SKM-1 treated with dmso at 0.1 percent for 144 hours (cell line): ENCODE data around the gene MAP2K1.
A peak's percentile ranks its signal among the peaks of the same experiment; 100 is the strongest.
"Not testable (repeated sequence)": the region's sequence is repeated elsewhere in the genome, so short reads cannot be mapped to it uniquely, and the experiment has no call there.

Experiments used
- DNase-seq: peaks from one replicate; lab custom pipeline; 2025; ENCODE audit not compliant: unreplicated experiment; lab: John Stamatoyannopoulos, UW

MAP2K1 gene

DNA sequence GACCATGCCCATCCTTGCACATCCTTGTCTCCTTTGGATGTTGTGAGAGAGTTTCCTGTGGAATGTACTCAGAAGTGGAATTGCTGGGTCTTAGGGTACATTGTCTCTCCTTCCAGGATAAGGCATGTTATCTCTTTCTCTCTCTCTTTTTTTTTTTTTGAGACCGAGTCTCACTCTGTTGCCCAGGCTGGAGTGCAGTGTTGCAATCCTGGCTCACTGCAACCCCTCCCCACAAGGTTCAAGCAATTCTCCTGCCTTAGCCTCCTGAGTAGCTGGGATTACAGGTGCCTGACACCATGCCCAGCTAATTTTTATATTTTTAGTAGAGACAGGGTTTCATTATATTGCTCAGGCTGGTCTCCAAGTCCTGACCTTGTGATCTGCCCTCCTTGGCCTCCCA, 6.3 kb downstream of the MAP2K1 start:
- not testable (repeated sequence) for DNase-seq

DNA sequence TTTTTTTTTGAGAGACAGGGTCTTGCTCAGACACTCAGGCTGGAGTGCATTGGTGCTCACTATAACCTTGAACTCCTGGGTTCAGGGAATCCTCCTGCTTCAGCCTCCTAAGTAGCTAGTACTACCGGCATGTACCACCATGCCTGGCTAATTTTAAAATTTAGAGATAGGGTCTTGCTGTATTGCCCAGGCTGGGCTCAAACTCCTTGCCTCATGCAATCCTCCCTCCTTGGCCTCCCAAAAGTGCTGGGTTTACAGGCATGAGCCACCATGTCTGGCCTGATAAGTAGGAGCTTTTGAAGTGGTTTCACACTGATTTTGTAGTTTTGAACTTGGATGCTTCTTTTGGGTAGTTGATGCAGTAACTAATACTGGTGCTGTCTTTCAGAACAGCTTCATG, 7.8 kb downstream of the MAP2K1 start:
- DNase-seq: no peak

DNA sequence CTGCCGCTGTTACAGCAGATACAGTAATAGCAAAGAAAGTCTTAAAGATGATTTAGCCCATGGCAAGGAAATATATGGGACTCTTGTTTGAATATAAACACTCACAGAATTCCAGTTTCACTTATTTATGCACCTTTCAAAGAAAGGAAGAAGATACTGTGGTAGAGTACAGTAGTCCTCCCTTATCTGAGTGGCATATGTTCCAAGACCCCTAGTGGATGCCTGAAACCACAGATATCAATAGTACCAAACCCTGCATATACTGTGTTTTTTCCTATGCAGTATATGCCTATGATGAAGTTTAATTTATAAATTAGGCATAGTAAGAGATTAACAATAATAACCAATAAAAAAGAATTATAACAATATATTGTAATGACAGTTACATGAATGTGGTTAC, 8.2 kb downstream of the MAP2K1 start:
- no peak for DNase-seq

DNA sequence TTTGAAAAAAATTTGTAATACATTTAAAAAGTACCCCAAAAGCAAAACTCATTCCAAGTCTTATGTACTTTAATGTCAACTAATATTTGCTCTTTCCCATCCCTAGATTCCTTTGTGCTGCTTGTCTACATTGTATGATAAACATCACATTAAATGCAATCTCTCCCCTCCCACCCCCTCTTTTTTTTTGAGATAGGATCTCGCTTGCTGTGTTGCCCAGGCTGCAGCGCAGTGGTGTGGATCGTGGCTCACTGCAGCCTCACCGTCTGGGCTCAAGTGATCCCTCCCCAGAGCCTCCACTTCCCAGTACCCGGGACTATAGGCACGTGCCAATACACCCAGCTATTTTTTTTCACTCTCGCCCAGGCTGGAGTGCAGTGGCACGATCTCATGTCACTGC, 12.6 kb downstream of the MAP2K1 start:
- DNase-seq: no peak

DNA sequence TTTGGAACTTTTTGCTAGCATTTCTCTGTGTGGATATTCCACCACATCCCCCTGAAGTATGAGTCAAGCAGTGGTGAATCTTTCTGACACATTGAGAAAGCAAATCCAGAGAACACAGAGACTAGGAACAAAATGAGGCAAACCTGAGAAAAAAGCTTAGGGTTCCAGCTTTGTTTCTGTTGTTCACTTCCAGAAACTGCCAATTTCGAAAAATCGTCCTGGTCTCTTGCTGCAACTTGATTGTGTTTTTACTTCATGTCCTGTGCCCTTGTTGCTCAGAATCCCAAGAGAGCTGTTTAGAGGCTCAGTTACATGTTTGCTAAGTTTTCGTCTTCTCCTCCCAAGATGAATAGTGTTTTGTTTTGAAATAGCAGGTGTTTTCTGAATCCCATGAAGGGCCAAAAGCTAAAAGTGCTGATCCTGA, 13.7 kb downstream of the MAP2K1 start:
- DNase-seq: no peak

DNA sequence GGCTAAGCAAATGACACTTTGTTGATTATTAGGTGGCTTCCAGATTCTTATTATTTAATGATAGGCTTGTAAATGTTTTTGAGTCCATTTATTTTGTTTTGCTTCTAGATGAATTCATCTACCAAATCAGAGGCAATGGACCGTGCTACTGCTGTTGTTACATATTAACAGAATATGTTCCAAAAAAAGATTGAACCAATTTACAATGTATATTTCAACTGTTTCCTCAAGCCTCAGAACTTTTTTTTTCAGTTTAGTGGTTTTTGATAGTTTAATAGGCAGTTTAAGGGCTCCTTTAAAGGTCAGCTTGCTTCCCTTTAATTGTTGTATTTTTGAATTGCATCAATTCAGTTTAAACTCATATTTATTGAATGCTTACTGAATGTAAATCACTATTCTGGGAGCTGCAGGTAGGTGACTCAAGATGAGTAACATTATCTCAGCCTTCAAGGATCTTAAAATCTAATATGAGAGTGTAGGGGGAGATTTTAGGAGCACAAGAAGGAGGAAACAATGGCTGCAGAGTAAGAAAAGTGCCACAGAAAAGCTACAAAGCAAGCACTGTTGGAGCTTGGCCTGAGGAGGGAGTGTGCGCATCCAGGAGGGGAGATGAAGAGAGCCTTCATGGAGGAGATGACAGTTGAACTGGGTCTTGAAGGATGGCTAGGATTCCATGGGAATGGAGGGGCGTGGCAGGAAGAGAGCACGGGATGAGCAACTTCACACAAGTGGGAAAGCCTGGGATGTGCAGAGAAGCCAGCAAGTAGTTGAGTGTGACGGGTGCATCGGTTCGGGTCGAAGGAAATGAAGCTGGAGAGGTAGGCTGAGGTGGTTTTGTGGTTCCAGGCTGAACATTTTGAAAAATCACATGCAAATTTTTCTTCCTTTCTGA, 14.7 kb downstream of the MAP2K1 start:
- DNase-seq: no peak

DNA sequence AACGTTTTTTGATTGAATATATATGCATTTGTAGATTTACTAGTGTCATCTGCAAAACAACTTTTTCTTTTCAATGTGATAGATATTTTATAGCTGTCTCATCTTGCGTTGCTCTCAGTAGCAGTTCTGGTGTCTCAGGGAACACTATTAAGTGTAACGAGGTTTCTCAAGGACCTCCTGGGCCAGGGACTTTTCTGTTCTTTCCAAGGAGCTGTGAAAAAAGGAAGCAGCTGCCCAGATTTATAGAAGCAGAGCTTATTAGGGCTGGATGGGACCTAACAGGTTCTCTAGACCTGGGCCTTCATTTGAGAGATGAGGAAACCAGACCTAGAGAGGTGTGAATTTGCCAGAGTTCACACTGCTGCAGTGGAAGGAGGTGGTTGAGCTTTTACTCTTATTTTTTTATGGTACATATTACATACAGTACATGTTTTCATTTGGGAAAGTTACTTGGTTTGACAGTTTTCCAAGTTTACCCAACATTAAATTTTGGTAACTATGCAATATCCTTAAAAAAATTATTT, 16.1 kb downstream of the MAP2K1 start:
- DNase-seq: no peak

DNA sequence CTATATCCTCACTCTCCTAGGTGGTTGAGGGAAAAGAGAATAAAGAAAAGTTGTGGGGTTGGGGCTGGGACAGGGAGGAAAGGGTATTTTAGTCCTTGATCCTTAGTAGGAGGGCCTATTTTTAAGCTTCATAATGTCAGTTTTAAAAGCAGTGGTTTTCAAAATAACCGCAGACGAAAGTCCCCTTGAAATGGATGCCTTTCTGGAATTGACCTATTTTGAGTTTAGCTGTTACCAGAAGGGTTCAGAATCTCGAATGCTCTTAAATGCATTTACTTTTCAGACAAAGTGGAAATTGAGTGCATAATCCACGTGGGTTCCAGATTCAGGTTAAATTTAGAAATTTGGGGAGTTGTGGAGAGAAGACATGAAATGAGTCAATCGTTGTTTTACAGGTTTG, 16.6 kb downstream of the MAP2K1 start:
- no peak for DNase-seq

DNA sequence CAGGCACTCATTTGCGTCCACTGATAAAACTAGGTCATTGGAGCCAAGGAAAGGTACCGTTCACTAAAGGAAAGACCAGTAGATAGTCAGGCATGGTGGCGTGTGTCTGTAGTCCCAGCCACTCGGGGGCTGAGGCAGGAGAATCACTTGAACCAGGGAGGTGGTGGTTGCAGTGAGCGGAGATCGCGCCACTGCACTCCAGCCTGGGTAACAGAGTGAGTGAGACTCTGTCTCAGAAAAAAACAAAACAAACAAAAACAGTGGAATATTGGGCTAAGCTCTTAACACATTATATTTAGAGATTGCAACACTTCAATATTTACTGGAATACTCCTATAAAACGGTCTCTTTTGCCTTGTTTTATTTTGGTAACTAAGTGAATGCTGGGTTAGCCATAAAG, 17.4 kb downstream of the MAP2K1 start:
- no peak for DNase-seq

DNA sequence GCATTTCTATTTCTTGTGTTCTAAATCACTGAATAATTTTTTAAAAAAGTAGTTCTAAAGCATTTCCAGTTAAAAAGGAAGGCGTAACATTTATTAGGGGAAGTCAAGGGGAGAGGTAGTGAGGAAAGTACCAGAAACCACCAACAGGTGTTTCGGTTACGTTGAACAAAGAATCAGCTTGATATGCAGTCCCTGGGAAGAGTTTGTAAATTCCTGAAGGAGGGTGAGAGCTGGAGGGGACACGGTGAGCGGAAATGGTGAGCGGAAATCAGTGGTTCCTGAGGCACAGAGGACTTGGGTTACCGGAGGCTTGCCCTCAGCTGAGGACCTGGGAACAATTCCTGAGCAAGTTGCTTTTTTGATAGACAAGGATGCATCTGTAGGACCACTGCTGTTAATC, 17.8 kb downstream of the MAP2K1 start:
- DNase-seq: no peak

DNA sequence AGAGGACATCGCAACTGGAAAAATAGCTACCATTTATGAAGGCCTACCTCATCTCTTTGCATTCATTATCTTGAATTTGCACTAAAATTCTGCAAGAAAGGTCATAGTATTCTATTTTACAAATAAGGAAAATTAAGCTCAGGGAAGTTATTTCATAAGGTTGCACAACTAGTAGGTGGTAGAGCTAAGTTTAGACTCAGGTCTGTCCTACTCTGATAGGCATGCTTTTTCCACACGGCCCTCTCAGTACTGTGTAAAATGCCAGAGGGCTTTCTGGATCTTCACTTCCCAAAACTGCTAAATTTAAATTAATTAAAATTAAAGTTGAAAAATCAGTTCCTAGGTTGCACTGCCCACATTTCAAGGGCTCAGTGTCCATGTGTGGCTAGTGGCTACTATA, 18.3 kb downstream of the MAP2K1 start:
- no peak for DNase-seq

DNA sequence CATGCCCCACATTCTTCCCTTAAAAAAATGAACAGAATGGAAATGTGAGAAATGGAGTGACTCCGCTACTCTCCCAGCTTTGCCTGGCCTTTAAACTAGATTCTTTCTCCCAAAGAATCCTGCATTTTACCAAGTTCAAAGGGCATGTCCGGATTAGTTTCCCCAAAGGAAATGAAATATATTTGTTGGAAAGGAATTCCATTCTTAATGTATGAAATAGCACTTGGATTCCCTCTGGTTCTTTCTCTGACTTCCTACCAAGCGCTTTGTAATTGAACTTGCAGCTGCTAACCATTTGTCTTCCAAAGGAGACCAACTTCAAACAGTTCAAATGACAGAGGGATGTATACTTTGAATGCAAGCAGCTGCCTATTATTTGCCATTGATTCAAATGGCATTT, 18.9 kb downstream of the MAP2K1 start:
- no peak for DNase-seq

DNA sequence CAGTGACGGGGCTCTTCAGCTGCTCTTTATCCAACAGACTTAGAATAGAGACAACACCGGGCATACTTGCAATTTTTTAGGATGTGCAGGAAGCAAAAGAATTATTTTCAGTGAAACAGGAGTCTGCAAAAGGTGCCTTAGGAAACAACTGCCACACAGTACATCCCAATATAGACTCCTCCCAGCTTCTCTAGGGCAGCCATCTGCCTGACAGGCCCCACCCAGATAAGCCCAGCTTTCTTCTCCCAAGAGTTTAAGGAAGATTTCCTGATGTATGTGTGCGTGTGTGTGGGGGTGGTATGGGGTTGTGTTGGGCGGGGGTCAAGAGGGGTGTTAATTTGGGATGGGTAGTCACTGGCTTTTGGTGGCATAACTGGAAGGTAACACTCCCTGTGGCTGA, 21.5 kb downstream of the MAP2K1 start:
- no peak for DNase-seq

DNA sequence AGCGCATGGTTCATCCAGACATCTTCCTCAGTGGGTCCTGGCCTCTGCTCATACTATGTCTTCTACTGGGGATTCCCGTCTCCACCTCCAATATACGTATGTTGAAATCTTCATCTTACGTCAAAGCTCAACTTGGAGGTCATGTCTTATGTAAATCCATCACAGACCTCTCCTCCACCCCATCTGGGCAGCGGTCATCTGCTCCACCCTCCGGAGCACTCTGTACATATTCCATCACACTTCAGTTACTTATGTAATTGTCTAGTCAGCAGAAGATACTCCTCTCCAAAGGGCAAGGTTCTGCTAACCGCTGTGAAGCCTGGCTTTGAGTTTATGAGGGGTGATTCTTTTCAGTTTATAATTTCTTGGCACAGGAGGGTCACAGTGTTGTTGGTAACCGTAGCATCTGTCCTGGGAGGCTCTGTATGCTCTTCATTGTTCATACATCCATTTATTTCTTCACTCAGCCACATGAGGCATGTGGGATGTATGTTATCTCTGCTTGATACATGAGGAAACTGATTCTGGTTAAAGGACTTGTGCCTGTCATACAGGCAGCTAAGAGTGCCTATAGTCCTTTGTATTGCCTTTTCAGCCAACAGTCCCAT, 22.1 kb downstream of the MAP2K1 start:
- DNase-seq: no peak

DNA sequence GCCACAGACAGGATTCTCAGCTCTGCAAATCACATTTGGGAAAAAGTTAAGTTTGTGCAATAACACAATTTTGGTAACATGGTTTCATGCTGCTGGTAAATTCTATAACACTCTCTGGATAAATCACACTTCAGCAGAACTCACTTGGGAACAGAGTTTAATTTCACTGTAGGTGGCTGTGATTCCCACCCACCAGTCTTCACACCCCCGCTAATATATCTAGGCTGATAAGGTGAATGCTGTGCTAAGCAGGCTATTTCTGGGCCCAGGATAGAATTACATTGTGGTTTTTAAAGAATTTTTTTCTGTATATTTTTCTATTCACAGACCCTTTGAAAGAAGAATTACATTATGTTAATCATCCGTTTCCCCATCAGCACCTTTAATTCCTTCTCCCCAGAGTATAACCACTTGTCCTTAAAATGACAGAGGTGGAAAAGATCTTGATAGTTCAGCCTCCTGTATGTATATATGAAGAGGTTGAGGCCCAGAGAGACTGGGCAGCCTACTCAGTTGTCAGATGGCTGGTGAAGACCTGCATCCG, 22.9 kb downstream of the MAP2K1 start:
- DNase-seq: no peak

DNA sequence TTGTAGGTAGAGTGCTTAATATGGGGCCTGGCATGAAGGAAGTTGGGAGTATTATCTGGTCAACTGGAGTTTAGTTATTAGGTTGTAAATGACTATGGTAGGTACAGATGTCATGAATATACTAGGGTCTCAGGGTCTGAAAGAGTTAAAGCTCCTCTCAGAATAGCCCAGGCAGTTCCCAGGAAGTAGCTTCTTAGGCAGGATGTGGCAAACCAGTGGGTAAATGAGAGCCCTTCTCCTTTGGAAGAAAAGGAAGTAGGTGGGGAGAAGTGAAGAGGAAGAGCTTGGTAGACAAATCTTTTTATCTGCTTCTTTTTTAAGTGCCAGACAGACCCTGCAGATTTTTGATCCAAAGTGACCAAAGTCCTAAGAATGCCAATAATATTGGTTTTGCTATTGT, 24.5 kb downstream of the MAP2K1 start:
- DNase-seq: peak; percentile 78

DNA sequence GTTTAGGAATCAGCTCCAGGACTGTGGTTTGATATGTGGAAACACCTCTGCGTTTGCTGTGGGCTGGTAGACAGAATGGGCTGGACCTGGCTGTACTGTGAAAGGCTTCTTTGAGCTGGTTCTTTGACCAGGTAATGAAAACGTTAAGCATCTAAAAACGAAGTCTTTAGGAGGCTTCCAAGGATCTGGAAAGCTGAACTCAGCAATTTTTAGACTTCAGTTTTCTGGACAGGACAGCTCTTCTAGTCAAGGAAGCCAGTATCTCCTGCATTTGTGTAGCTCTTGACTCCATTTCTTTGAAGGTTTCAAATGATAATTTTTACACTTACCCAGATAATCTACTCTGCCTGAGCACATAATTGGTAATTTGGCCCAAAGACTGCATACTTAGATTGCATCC, 25.5 kb downstream of the MAP2K1 start:
- no peak for DNase-seq

DNA sequence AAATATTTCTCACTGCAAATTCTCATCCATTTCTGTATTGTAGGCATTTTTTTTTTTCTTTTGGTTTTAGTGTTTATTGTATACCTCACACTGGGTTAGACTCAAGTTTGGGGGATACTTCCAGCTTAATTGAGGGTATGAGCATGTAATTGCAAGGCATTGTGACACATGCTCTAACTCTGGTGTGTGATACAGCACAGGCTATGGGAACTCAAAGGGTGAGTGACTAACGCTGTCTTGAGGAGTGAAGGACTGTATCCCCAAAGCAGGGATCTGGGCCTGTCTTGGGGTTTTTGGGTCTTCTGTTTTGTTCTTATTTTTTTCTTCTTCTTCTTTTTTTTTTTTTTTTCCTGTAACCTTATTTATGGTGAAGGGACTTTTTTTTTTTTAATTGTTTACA, 26.9 kb downstream of the MAP2K1 start:
- DNase-seq: no peak

DNA sequence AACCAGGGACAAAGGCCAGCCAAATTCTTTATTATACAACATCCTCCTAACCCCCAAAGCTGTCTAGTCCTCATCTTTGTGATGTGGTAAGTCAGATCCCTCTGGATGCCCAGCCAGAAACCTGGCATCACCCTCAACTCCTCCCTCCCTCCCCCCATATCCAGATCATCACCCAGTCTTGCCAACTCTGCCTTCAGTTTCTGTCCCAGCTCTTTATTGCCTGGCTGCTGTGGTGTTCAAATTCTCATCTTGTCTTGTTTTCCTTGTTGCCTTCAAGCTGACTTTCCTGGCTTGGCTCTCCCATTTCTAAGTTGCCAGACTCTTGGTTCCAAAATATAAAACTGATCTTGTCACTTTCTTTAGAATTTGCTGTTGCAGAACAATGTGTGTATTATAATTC, 28.6 kb downstream of the MAP2K1 start:
- no peak for DNase-seq

DNA sequence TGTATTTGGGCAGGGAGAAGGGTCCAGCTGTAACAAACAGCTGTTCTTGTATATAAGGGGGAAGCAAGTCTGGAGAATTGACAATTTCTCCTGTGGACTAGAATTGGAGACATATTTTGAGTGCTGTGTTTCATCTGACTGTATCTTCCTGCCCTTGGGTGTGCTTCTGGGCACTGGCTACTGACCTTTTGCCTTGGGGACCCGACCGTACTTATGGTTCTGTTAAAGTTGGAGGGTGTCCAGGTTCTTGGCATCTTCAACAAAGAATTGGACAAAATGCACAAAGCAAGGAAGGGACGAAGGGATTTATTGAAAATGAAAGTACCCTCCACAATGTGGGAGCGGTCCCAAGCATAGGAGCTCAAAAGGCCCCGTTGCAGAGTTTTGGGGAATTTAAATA, 31.0 kb downstream of the MAP2K1 start:
- DNase-seq: no peak

DNA sequence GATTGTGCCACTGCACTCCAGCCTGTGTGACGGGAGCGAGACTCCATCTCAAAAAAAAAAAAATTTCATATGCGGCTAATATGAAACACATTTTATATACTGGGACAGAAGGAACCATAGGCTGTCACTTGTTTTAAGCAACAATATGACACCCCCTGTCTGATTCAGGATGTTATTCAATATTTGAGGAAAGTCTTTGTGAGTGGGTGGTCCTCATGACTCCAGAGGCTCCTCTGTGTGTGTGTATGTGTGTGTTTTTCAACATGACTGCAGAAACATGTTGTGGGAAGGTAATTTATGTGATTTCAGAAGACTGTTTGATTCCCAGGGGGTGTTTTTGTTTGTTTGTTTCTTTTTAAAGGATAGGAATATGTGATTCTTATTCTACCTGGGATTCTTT, 32.8 kb downstream of the MAP2K1 start:
- no peak for DNase-seq

DNA sequence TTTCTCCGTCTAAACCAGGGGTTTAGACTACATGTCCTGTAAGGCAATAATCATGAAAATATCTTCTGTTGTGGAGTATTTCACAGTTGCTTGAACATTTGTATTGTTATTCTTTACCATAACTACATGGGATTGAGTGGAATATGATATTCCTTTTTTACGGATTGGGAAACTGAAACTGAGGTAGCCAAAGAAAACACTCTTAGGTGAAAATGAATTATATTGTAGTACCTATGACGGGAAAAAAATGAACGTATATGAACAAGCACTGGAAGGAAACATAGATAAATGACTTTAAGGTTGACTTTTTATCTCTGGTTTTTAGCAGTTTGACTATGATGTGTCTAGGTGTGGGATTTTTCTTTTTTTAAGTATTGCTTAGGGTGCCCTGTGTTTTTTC, 35.6 kb downstream of the MAP2K1 start:
- DNase-seq: no peak
